GM19193 (cell line): ENCODE measurements around the gene MXD4.

Experiments used
- POLR2A ChIP-seq: IDR thresholded peaks from 4 replicates; pipeline ENCODE4 v1.6.1; 2011; ENCODE audit not compliant: insufficient read depth, insufficient read length; ENCODE audit errors: extremely low read depth

The MXD4 gene

DNA sequence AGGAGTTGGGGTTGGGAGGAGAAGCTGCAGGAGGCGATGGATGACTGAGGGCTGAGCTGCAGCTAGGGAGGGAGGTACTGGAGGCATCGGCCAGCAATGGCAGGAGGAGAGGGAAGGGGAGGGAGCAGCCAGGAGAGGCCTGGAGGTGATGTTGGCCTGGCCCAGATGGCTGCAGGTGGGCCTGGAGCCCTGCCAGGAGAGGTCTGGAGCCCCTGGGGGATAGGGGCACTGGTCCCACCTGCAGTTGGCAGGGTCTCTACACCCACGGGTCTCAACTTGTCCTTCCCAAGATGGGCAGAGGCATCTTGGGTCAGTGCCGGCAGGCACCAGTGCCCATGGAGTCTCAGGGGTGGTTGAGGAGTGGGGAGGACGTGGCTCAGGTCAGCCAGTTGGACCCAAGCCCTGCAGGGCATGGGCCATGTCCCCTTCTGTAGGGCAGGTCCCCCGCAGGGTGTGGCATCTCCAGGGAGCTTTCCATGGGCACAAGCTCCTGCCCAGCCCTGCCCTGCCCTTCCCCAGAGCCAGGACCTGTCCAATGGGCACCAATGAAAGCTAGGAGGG is 2.7 kb upstream of the MXD4 start:
- no peak for TF ChIP-seq POLR2A

DNA sequence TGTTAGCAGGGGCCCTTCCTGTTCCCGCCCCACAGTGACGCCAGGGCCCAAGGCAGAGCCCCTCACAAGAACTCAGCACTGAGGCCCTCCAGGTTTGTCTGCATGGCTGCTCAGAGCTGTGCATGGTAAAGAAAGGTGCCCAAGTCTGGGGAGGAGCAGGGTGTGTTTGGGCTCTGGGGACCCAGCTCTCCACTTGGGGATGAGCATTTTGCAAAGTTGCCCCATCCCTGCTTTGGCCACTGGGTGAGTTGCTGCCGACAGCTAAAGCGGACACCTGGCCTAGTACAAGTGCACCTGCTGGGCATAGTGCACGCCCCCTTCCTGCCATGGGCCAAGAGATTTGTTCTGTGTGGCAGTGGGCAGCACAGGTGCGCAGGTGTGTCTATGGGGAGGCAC is 2.0 kb upstream of the MXD4 start:
- TF ChIP-seq POLR2A: no peak

DNA sequence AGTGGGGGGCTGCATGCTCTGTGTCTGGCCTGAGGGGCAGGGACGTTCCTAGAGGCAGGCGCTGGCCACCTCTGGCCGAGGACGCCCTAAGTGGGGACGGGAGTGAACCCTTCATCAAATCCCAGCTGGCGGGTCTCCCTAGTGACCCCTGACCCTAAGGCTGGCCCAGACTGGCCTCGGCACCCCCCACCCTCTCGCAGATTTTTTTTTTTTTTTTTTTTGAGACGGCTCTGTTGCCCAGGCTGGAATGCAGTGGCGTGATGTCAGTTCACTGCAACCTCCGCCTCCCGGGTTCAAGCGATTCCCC is 988 bp upstream of the MXD4 start:
- TF ChIP-seq POLR2A: no peak

DNA sequence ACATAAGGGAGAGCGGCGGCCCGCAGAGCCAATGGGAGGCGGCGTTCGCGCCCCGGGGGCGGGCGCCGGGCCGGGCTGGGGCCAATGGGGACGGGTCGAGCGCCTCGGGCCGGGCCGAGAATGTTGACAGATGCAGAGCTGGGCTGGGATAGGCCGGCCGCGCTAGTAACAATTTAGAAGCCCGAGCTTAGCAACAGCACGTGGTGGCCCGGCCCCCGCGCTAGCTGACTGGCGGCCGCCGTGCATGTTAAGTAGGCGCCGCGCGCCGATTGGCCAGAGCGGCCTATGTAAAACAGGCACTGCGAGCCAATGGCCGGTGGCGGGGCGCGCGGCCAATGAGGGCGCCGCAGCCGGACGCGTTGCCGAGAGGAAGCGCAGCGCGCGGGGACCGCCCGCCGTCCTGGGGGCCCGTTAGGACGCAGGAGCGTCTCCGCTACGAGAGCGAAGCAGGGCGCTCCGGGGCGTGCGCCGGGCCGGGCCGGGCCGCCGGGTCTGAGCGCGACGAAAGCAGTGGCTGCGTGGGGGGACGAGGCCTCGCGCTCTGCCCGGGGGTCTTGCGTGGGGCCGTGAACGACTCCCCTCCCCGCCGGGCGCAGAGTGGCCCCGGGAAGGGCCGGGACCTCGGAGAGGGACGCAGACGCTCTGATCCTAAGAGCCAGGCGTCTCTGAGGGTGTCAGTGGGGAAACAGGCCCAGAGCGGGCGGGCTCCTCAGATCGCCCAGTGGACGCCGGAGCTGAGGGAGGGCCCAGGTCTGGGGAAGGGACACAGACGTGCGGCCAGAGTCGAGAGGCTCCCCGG is 435 bp upstream of the MXD4 start:
- peak; percentile 89 for TF ChIP-seq POLR2A

DNA sequence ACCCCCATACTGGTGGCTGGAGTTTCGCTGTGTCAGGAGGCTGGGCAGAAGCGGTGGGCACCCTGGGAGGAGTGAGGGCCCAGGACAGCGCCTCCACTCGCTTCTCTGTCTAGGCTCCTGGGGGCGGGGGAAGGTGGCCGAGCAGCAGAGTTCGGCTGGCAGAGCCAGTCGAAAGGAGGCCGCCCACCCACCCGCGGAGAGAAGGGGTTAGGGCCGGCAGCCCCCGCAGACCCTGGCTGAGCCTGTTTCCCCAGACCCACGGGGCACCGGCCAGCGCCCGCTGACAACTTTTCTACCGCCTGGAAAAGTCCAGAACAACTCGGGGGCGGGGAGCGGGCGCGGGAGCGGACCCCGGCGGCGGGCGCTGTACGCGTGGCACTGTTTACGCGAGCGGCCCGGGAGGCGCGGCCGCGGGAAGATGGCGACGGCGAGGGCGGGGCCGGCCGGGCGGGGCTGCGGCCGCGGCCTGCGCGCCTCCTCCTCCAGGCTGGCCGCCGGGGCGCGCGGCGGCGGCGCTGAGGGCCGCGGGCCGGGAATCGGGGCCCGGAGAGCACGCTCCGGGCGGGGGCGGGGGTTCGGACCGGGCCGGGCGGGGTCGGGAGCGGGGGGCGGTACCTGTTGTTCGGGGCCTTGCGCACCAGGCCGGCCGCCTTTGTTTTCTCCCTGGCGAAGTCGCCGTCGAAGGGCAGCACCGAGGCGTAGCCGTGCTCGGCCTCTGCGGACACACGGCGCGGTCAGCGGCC is 628 bp downstream of the MXD4 start:
- TF ChIP-seq POLR2A: no peak

DNA sequence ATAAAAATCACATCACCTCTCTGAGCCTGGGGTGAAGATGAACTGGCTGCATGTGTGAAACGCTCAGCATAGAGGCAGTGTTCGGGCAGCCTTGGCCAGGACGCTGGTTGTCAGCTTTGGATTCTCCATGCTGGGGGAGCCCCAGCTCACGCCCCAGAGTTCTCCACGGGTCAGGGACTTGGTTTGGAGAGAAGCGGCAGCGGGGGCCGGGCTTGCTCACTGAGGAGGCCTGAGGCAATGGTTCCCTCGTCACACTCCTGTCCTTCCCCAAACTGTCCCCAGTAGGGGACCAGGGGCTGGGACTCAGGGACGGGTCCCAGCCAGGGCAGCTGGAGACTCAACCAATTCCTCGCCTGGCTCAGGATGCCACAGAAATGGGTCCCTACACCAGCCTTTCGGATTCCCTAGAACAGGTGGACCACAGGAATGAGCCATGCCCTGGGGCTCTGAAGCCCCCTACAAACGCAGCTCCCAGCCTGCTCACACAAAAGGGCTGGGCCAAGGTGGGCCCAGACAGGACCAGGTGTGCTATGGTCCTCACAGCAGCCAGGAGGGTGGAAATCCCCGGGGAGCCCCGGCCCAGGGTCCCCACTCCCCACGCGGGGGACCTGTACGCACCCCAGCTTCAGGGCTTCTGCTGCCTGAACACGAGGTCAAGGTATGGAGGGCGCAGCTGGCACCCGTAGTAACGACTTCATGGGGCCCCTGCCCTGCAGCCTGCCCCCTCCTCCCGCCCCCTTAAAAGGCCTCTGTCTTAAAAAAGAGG is 1.4 kb downstream of the MXD4 start:
- TF ChIP-seq POLR2A: no peak

DNA sequence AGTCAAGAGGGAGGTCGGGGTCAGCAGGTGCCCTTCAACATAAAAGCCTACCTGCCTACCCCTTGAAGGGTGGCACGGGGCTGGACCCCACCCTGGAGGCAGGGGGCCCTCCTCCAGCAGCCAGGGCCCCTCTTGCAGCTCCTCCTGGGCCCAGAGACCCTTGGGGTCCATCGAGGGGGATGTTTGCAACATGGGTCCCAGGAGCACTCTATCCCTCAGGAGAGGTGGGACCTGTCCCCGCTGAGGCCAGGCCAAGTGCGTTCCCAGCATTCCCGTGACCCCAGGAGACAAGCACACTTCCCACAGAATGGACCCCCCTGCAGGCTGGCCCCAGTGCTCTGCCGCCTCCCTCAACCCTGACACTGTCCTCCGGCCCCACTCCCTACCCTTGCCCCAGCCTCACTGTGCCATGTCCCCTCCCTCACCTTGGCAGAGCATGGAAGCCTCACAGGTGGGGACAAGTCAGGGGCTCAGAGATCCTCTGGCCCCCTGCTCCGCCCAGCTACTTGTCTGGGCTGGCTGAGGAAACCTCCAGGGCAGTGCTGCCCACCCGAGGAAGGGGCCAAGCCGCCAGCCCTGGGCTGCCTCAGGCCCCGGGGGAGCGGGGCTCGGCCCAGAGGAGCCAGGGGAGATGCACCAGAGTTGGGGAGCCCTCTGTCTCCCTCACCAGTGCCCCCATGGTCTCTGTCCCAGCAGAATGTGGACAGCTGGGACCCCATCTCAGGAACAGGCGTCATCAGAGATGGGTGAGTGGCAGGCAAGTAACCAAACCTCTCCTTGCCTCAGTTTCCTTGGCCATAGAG is 2.2 kb downstream of the MXD4 start:
- TF ChIP-seq POLR2A: no peak

DNA sequence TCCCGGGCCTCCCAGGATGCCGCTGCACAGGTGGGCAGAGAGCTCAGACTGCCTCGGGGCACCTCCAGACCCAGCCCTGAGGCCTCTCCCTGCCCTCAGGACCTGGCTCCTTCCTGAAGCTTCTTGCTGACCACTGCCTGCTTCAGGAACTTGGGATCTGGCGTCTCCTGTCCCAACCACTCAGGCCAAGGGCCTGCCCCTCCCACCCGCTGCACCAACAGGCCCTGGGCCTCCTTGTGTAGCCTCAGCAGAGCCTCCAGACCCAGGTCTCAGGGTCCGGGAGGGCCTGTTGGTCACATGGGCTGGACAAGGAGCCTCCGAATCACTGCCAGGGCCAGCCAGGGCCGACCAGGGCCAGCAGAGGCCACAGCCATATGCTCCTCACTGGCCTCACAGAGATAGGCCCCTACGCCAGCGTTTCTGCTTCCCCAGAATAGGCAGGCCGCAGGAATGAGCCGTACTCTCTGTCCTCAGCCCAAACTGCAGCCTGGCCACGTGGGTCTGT is 2.8 kb downstream of the MXD4 start:
- TF ChIP-seq POLR2A: no peak

DNA sequence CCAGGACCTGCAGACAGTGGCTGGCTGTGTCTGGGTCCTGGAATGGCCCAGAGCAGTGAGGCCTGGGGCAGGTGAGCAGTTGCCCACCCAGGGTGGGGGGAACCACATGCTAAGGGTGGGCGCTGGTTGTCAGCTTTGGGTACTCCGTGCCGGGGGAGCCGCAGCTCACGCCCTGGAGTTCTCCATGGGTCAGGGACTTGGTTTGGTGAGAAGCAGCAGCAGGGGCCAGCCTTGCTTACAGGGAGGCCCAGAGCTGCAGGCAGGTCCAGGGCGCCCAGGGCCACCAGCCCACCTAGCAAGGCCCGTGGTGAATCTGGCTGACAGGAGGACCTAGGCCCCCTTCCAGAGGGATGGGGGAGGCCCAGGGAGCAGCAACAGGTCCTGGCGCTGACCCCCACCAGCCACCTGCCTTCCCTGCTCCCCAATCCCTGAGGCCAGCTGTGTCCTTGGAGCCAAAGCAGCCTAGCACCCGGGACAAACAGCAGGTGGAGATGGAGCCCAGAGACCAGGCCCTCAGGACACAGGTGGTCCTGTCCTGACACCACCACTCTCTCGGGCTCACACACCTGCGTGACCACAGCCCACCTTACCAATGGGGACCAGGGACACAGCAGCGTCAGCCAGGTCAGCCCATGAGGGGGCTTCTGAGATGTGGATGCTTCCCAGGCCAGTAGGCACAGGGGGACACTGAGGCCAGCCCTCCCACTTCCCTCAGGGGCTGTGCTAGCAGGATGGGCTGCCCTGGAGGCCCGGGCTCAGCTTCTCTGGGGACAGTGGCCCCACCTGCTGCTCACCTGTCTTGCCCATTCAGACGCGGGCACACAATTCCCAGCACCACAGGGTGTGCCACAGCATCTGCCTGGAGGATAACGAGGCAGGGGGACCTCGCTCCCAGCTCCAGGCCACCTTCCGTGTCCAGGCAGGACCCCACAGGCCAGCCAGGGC is 3.5 kb downstream of the MXD4 start:
- no peak for TF ChIP-seq POLR2A

DNA sequence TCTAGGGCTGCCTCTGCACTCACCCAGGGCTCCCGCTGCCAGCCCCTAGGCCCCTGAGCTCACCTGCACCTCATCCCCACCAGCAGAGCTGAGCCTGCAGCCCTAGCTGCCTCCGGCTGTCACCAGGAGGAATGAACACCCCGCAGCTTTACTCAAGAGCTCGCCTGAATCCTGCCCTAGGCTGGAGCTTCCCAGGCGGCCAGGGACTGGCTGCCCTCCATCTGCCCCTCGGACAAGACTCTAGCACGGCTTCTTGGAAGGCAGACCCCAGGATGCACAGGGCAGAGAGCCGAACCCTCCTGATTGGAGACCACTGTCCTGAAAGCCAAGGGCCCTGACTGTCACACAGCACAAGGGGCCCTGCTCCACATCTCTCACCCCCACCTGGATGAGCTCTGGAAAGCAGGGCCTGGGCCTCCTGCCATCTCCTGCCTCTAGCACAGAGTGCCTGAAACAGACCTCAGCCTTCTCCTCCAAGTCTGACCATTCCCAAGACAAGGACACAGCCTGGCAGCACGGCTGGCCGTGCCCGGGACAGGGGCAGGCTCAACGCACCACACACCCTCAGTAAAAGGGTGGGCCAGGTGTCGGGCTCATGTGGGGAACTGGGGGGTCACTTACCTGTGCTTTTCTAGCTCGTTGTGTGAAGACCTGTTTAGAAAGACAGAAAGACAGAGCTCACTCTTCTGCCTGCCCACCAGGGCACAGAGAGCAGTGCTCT is 4.4 kb downstream of the MXD4 start:
- no peak for TF ChIP-seq POLR2A

DNA sequence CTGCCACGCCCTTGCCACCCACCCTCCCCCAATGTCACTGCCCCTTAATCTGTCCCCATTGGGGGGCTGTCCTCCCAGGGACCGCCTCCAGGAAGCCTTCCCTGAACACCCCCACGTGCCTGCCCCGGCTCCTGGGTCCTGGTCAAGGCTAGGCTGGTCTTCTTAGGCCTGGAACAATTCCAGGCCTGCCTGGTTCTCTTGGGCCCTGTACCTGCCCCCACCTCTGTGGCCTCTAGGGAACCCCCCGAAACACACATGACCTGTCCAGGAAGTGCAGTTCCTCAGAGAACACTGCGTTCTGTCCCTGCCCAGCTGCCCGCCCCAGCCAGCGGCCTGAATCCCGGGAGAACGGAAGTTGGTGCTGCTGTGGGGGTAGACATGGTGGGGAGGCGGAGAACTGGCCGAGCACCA is 5.1 kb downstream of the MXD4 start:
- TF ChIP-seq POLR2A: no peak

DNA sequence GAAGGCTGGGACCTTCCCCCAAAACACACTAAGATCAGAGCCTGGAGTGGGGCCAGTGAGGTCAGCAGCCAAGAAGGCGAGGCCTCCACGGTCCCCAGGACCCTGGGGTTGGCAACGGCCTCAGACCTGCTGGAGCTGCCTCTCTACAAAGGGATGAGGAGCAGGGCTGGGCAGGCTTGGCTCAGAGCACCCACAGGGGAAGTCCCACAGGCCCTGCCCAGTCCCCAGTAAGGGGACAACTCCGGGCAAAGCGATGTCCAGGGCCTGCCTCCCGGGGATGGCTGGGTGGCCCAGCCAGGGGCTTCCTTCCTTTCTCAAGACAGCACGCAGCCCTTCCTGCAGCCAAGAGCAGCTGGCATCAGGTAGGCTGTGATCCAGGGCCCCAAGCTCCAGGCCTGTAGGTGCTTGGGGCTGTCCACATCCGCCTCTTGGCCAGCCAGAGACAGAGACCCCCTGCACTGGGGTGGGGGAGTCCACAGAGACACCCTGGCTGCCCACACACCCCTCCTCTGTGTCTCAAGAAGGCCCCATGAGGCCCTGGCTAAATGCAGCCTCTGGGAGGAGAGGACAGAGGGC is 5.7 kb downstream of the MXD4 start:
- TF ChIP-seq POLR2A: no peak
